HG03521 (cell line): ENCODE measurements around the gene PKP2.
"Not testable (repeated sequence)": the region's sequence is repeated elsewhere in the genome, so short reads cannot be mapped to it uniquely, and the experiment has no call there.

Experiments used
- ATAC-seq: cut with Tn5 transposase; IDR thresholded peaks from one replicate; pipeline ENCODE4 v1.9.1; 2021; ENCODE audit warnings: mild to moderate bottlenecking, moderate library complexity; ENCODE audit not compliant: unreplicated experiment

PKP2 gene

DNA sequence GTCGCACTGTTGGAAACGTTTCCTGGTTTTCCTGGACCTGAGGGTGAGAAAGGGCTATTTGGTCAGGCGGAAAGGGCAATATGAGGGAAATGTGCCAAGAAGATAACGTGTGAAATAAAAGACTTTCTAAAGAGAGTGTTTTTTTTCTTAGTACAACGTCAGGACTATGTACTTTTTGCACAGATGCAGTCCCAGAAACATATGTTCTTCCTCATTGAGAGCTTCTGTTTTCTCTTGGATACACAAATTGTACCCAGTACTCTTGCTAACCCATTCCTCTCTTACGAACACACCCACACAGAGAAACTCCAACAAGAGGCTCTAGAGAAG lies 669 bp upstream of the PKP2 start:
- no peak for ATAC-seq

DNA sequence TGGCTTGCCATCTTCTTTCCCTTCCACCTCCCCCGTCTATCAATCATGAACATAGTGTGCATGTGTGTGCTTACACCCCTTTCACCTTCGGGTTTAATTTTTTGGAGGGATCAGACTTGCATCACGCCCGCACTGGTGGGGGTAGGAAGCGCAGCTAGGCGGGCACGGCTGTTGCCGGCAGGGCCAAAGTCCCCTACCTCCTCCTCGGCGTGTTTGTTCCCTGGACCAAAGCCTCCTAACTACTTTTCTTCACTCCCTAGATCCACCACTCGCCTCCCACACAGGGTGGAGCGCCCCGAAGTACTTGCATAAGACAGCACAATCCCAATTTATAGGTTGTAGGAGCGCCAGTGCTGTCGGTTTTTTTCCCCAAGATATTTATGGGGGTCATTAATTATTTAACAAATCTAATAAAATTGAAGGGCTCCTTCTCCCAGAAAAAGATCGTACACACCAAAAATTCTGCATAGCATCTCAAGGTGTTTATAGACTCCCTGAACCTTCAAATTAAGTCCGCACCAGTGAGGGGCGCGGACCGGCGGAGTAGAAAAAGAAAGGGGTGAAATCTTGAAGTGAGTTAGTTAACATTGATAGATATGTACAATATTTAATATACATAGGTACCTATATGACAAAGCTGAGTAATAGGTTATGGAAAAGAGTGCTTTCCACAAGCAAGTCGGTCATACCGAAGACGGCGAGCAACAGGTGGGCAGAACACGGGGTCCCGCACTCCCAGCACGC lies 717 bp downstream of the PKP2 start:
- ATAC-seq: no peak

DNA sequence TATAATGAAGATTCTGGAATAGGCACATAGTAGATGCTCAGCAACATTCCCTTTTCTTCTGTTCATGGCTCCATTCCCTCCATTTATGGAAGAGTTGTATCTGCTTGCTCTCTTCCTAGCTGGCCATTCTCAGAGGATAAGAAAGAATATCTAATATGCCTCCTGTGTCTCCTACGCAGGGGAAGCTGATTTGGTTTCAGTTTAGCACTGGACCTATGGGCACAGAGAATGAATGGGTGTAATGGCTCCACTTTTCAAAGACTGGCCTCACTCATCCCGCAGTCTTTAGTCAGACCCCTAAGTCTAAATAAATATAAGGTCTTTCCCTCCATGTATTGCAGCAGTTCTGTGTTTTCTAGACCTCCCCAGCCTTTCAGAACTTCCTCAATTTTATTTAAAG lies 2.0 kb downstream of the PKP2 start:
- ATAC-seq: no peak

DNA sequence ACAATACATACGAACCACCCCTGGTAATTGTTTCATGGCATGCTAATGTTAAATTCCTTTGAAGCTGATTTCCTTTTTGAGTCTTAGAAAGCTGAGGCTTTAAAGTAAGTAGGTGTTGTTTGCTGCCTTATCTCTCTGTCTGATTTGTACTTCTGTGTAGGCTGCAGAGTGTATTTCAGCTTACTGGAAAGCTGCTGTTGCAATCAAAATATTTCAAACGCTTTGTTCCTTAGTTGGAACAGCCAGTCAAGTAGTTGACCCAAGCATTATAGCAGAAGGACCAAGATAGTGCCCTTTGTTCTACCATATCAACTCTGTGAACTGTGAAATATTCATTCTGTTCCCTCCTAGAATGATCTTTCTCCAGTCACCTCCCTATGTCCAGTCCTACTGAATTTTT lies 3.1 kb downstream of the PKP2 start:
- ATAC-seq: no peak

DNA sequence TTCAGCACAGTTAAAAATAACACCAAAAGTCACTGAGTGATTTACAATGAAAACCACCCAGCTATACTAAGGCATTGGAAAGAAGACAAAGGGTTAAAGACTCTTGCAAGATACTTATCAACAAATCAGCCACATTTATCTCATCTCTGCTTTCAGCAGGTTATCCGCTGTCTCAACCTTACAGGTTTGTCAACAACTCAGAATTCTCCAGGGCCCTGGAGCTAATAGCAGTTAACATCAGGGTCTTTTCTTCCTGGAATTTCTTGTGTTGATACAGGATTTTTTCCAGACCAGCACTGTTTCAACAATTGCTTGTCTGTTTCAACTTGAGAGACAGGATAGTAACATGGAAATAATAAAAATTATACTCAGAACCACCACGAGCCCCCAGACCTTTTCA lies 3.5 kb downstream of the PKP2 start:
- ATAC-seq: no peak

DNA sequence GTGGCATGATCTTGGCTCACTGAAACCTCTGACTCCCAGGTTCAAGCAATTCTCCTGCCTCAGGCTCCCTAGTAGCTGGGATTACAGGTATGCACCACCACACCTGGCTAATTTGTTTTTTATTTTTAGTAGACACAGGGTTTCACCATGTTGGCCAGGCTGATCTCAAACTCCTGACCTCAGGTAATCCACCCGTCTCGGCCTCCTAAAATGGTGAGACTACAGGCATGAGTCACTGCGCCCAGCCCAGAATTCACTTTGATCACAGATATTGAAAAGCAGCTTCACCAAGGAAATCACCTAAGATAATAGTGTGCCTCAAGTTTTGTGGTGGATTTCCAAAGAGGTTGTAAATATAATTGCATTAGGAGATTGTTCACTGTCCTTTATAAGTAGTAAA lies 4.2 kb downstream of the PKP2 start:
- not testable (repeated sequence) for ATAC-seq

DNA sequence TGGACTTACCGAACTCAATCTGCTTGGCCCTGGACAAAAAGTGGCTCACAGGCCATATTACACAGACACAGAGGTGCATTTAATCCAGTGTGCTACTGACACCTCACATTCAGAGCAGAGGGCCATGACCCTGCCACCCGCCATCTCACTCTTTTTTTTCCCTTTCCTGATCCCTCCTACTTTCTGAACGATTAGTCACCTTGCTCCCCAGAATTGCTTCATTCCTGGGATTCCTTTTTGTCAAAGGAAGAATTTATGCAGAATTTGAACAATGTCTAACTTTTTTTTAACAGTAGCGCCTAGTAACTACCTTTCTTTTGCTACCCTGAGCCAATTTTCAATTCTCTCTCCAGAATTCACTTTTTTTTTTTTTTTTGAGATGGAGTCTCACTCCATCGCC lies 4.6 kb downstream of the PKP2 start:
- ATAC-seq: no peak

DNA sequence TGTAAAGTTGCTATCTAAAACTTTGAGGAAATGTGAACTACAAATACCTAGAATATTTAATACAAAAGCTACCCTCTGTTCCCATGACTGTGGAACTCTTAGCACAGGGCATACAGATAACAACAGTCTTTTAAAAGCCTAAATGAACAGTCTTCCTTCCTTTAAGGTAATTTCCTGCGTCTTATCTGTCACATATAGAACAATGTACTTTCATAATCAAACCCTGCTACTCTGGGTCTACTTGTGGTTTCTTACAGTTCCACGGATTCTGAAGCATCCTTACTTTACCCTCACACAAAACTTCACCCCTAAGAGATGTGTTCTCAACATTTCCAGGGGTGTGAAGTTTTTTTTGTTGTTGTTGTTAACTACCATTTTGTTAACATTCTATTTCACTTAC lies 5.1 kb downstream of the PKP2 start:
- ATAC-seq: no peak

DNA sequence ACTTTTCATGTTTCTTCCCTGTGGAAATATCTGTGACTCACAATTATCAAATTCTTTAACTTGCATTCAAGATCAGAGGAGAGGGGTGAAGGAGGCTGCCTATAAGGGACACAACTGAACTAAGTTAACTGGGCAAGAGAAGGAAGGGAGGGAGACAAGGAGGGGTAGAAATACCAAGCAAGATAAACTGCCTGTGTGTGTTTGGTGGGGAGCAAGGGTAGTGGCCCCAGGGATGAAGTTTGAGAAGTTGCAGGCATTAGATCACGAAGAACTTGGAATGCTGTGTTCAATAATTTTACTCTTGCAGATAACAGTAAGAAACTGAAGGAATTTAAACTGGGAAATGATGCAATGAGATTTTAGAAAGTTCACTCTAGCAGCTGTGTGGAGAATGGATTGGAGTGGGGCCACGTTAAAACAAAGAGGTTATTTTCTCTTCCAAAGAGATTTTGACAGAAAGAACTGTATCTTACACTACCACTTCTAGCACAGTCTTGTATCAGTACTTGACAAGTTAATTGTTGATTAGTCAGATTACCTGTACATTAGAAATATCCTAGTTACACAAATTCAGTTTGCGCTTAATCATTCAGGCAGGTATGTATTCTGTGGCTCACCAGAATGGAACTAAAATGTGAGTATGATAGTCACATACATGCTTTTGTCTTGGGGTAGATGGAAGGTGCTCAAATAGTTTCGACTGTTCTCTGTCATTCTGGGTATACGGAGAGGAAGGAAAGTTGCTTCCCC lies 7.4 kb downstream of the PKP2 start:
- no peak for ATAC-seq

DNA sequence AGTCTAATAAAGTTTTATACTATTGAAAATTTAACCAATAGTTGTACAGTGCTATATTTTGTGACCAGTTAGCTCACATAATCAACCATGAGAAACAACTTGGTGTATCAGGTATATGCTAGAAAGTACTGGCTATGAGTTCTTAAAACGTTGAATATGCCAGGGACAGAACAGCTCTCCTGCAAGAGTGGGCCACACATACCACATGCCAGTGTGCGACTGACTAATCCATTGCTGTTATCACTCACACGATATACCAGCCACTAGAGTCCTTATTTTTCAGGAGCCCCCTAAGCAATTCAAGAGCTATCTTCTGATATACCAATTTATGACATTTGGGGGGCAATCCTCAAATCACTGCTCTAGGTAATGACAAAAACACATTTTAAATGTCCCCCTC lies 9.5 kb downstream of the PKP2 start:
- ATAC-seq: no peak

DNA sequence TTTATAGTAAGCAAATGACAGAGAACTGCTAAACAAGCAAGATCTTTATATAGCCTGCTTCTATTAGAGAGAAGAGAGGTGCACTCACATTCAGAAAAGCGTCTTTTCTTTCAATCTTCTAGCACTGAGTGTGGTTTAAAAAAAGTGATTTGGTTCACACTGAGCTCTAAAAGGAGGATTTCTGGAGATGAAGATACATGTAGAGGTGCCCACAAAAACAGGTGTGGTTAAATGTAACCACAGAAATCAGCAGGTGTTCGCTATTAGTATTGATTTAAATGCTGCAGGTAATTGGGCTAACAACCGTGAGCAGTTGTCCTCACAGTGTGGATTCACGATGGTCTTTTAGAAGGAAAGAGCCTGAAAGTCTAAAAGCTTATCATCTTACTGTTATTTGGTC lies 10.7 kb downstream of the PKP2 start:
- ATAC-seq: no peak

DNA sequence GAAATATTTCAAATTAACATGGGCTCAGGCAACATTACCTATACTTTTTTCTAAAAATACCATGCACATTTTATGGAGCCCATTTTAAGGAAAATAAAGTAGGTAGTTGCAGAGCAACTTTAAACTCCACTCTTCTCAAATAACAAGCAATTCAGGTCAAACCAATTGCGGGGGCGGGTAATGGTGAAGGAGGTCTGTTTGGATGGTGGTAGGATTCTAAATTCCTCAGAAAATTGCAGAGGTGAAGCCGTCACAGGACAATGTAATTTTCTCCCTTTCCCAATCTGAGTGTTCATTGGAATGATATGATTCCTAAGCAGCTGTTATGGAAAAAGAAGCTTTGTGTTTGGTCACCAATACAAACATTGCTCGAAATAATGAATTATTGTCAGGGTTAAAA lies 11.6 kb downstream of the PKP2 start:
- no peak for ATAC-seq

DNA sequence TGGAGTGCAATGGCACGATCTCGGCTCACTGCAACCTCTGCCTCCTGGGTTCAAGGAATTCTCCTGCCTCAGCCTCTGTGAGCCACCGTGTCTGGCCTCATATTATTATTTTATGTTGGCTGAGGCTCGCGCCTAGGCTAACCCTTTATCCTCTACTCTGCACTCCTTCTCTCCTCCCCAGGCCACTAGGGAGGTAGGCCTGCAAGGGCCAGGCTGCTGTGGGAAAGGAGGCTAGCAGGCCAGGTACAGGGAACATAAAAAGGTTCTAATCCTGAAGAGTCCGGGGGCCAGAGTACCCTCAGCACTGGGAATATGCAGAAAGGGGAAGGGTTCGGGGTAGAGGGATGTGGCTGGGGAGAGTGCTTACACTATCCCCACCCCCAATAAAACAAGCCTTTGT lies 14.9 kb downstream of the PKP2 start:
- no peak for ATAC-seq

DNA sequence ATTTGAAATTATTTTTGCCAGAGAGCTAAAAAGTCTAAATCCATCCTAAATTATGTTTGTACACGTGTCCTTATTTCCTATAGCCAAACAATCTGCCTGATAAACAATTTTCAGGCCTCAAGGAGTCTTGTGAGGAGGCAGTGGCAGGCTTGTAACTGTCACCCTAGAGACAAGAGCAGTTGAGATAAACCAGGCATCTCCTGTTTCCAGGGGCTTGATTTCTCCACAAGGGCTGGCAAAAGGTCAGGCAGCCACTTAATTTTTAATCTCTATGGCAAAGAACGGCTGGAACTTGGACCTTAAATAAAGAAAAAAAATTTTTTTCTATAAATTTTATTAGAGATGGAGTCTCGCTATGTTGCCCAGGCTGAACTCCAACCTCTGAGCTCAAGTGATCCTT lies 15.5 kb downstream of the PKP2 start:
- no peak for ATAC-seq

DNA sequence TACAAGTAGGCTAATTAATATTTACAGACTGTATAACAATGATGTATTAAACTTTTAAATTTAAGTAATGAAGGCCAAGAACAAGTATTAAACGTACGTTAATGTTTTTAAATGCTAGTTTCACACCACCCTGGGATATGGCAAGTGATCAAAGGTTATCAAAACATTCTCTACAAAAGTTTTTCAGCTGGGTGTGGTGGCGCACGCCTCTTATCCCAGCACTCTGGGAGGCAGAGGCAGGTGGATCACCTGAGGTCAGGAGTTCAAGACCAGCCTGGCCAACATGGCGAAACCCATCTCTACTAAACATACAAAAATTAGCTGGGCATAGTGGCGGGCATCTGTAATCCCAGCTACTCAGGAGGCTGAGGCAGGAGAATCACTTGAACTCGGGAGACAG lies 17.5 kb downstream of the PKP2 start:
- not testable (repeated sequence) for ATAC-seq

DNA sequence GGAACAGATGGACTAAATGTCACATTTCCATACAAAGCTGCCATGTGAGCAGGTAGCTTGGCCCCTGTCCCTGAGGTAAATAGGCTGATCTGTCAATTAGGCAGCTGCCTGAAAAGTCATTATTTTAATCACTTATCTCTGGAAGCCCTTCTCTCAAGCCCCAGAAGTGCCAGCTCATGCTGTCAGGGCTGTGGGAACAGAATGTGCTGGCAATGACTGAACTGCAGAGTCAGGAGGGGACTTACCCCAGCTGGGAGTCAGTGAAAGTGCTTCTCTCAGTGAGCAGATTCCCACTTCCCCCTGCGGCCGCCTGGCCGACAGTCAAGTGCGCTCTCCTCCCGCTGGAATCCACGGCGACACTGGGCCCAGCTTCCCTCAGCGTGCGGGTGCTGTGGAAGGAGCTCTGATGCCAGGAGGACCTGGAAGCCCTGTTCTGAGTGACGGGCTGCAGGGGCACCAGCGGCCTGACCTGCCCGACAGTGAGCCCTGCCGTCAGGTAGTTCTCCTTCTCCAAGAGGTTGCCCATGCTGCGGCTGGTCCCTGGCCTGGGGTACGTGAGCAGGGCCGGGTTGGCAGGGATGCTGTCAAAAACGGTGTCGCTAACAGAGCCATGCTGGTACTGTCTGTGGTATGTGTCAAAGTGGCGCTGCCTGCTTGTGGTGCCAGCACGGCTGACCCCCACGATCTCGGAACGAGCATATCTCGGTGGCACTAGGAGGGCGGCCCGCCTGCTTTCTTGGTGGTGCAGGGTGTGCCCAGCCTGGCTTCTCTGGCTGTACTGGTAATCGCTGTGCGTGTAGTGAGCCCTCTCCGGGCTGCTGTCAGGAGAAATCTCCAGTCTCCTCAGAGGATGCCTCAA lies 18.7 kb downstream of the PKP2 start:
- ATAC-seq: no peak

DNA sequence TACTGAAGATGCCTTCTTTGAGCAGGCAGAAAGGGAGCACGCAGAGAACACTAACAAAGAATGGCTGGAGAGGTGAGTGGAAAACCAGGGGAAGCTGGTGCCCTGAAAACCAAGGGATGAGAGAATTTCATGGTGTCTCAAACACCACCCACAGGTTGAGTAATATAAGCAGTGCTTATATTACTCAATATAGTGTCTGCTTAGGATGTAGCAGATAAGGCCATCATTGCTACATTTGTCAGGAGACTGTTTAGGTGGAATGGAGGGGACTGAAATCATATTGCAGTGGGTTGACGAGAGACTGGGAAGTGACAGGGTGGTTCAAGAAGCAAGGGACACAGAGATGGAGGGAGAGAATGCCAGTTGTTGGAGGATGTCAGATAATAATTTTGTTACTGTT lies 20.6 kb downstream of the PKP2 start:
- ATAC-seq: no peak

DNA sequence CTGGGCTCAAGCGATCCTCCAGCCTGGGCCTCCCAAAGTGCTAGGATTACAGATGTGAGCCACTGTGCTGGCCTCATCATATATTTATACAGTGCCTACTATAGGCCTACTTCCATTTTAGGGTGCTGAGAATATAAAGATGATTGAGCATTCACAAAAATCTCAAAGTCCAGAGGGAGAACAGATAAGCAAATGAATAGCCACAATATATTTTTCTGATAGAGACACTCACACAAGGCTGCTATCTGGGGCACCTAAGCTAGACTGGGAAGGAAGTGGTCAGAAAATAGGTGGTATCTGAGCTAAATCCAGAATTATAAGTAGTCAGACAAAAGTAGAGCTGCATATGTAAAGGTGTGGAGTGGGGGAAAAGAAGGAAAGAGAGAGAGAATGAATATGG lies 21.6 kb downstream of the PKP2 start:
- ATAC-seq: no peak

DNA sequence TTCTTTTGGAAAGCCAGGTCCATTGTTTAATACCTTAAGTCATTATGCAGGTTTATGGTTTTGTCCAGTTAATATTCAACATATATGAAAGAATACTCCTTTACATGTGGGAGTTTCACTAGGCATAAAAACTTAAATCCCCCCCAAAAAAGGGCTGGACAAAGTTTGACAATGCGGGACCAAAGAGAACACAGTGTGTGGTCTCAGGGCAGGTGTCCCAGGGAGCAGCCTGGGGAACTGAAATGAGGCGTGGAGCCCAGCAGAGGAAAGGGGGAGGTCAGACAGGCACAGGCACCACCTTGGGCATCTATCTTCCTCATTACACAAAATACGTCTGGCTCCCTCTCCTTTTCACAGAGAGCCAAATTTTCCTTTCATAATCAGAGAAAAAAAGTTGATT lies 22.5 kb downstream of the PKP2 start:
- no peak for ATAC-seq

DNA sequence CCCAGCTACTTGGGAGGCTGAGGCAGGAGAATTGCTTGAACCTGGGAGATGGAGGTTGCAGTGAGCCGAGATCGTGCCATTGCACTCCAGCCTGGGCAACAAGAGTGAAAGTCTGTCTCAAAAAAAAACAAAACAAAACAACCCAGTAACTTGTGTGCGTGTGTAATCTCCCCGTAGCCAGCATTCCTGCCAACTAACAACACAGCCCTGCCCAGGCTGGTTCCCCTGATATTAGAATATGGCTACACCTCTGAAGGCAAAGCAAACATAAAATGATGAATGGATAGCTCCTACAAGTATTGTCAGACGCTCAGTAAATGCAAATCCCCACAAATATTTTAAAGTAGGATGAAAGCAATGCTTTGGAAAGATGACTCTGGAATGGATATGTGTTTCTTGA lies 24.2 kb downstream of the PKP2 start:
- not testable (repeated sequence) for ATAC-seq

DNA sequence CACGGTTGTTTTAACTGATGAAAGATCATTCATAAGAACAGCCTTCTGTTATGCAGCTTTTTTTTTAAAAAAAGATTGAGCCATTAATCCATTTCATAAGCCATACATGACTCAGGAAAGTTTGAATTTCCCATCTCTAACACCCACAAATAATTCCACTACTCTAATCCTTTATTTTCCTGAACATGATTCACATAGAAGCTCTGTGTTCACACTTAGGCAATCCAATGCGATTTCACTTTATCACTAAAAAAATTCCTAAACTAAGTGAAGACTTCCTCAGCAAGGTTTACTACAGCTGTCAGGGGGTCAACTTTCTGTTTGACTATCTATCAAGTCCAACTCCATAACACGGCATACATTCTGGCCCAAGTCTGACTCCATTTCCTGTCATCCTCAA lies 25.9 kb downstream of the PKP2 start:
- no peak for ATAC-seq

DNA sequence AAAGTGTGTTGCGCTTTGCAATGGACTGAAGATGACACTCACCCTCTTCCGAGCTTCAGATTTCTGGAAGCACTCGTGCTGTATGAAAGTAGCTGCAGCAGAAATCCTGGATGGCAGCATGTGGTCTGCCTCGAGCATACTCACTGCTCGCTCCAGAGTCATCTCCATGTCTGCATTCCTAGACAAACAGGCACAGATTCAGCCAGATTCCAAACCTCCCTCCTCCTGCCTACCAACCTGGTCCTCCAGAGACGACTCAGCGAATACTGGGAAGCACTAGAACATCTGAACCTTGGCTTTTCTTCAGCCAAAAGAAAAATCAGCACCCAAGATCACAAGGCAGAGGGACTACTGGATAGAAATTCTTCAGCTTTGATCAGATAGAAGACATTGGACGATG lies 27.7 kb downstream of the PKP2 start:
- ATAC-seq: no peak
